T-helper 9 cell (primary cell): Measurements from ENCODE around the gene SERPINA4.

Experiments
- DNase-seq: peaks from one replicate; pipeline ENCODE4 v3.0.0-alpha.2; 2020

Gene SERPINA4

GRCh38 chr14:94617988-94618822, 57.0 kb downstream of the SERPINA4 start:
- DNase-seq = no peak

- no peak for DNase-seq
Measured at GRCh38 chr14:94619297-94619696, 58.1 kb downstream of the SERPINA4 start.
